ENCODE results near the gene LRRC8B. TPM values are rescaled to one million over a fixed set of nuclear protein-coding genes. Genes with fewer than 3 reads are reported as not detected.
"Not testable (repeated sequence)": the region's sequence is repeated elsewhere in the genome, so short reads cannot be mapped to it uniquely, and the experiment has no call there.

Gene LRRC8B
- total RNA-seq, 6 experiments from 2014 or later: 0.07 to 0.57 (median 0.15) TPM

DNA sequence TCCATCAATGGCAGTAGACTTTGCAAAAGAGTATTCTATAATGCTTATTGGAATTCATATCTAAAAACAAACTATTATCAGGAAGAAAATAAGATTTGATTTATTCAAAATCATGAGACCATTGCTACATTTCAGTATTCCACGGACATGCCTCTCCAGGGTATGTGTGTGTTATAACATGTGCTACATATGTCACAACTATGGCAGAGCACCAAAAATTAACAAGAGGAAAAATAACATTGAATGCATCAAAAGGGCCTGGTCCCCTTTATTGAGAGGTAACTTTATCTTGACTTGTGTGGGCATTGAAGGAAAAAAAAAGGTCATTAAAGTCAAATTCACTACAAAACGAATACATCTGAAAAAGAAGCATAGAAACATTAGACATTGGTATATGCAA is 22.6 kb upstream of the LRRC8B start:
- TF ChIP-seq, protein P1, sequence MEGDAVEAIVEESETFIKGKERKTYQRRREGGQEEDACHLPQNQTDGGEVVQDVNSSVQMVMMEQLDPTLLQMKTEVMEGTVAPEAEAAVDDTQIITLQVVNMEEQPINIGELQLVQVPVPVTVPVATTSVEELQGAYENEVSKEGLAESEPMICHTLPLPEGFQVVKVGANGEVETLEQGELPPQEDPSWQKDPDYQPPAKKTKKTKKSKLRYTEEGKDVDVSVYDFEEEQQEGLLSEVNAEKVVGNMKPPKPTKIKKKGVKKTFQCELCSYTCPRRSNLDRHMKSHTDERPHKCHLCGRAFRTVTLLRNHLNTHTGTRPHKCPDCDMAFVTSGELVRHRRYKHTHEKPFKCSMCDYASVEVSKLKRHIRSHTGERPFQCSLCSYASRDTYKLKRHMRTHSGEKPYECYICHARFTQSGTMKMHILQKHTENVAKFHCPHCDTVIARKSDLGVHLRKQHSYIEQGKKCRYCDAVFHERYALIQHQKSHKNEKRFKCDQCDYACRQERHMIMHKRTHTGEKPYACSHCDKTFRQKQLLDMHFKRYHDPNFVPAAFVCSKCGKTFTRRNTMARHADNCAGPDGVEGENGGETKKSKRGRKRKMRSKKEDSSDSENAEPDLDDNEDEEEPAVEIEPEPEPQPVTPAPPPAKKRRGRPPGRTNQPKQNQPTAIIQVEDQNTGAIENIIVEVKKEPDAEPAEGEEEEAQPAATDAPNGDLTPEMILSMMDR (IDR thresholded peaks at IDR 0.05): no peak
- Mint-ChIP-seq H3K9me3 (no peaks in the 10 kb centered on the region), H3K4me1 (ENCODE audit: low read depth) (no peaks in the 10 kb centered on the region), H3K27me3 (ENCODE audit: insufficient read depth) (no peaks in the 10 kb centered on the region; the same call in 1 of the 2 replicates), H3K27ac (no peak overlapping the region), H3K4me3 (no peak overlapping the region), H3K36me3 (ENCODE audit: low read depth) (no peaks in the 10 kb centered on the region)
- no peak for DNase-seq

DNA sequence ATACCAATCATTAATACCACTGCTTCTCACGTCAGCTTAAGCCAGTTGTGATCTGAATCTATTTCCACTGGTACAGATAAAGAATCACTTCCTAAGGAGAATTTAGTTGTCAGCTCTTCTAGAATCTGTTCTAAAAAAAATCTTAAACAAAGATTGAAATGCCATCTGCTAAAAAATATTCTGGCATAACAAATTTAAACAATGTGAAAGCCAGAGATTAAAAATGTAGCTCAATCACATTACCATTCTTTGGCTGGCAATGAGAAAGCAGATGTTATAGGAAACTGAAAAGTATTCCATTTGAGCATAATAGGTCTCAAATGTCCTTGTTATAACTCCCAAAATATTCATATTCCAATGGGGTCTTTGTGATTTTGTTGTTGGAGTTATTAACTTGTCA is 21.7 kb upstream of the LRRC8B start:
- TF ChIP-seq, protein P1 (IDR thresholded peaks at IDR 0.05): no peak
- Mint-ChIP-seq H3K9me3 (no peaks in the 10 kb centered on the region), H3K36me3 (ENCODE audit: low read depth) (no peaks in the 10 kb centered on the region), H3K4me3 (no peak overlapping the region), H3K4me1 (ENCODE audit: low read depth) (no peaks in the 10 kb centered on the region), H3K27me3 (ENCODE audit: insufficient read depth) (no peaks in the 10 kb centered on the region; the same call in 1 of the 2 replicates), H3K27ac (no peak overlapping the region)
- no peak for DNase-seq

DNA sequence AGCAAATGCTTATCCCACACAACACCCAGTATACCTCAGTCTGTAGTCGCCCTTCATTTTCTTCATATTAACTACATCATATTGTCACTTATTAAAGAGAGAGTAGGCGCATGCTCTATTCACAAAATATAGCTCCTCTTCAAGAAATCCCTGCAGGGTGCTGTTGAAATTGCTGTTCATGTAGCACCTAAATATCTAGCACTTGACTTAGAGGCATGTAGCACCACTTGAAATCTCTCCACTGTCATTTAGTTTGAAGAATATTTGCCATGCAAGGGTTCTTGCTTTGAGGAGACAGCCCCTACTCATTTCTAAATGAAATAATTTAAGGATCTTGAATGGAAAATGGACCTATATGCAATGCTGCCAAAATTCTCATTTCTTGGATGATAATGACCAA is 20.9 kb upstream of the LRRC8B start:
- no peaks in the 10 kb centered on the region for H3K9me3 Mint-ChIP-seq
- no peaks in the 10 kb centered on the region for H3K36me3 Mint-ChIP-seq (ENCODE audit: low read depth)
- H3K4me3 Mint-ChIP-seq: no peak overlapping the region
- H3K27me3 Mint-ChIP-seq (ENCODE audit: insufficient read depth): no peaks in the 10 kb centered on the region; the same call in 1 of the 2 replicates
- H3K27ac Mint-ChIP-seq: no peak overlapping the region
- H3K4me1 Mint-ChIP-seq (ENCODE audit: low read depth): no peaks in the 10 kb centered on the region
- DNase-seq: no peak
- TF ChIP-seq, protein P1 (IDR thresholded peaks at IDR 0.05): no peak

DNA sequence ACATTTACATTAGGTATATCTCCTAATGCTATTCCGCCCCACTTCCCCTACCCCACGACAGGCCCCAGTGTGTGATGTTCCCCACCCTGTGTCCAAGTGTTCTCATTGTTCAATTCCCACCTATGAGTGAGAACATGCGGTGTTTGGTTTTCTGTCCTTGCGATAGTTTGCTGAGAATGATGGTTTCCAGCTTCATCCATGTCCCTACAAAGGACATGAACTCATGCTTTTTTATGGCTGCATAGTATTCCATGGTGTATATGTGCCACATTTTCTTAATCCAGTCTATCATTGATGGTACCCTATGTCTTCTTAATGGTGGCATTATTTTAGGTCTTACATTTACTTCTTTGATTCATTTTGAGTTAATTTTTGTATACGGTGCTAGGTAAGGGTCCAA is 14.6 kb upstream of the LRRC8B start:
- not testable (repeated sequence) for DNase-seq; H3K27ac Mint-ChIP-seq; H3K27me3 Mint-ChIP-seq (ENCODE audit: insufficient read depth); H3K9me3 Mint-ChIP-seq; H3K4me1 Mint-ChIP-seq (ENCODE audit: low read depth); H3K4me3 Mint-ChIP-seq; H3K36me3 Mint-ChIP-seq (ENCODE audit: low read depth)

DNA sequence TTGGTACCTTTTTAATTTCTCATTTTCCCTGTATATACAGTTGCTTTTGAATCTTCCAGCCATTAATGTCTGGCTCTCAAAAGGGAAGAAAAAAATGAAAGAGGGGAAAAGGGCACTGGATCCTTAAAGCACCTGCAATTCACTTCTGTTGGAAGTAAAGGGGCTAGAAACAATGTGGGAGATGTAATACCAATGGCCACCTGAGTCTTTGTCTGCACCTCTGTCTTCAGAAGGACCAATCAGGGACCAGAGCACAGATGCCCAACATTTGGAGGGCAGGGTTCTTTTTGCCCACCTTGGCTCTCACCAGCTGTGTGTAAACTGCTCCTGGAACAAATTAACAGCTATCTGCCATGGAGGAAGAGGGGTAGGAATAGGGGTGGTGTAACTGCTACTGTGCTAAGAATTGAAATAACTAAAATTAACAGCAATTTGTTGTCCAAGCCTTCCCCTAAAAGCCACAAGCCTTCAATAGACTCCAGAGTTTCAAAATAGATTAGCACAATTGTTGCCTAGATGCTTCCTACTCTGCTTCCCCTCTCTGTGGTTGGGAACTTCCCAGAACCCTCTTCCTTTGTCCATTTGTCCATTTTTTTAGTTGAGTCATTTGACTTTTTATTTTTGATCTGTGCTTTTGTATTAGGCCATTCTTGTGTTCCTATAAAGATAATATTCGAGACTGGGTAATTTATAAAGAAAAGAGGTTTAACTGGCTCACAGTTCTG is 11.5 kb upstream of the LRRC8B start:
- Mint-ChIP-seq H3K27ac (no peak overlapping the region), H3K27me3 (ENCODE audit: insufficient read depth) (peaks cover 7% of the 10 kb centered on the region), H3K4me3 (no peak overlapping the region), H3K4me1 (ENCODE audit: low read depth) (peaks cover 9% of the 10 kb centered on the region; the same call in 1 of the 2 replicates), H3K9me3 (no peaks in the 10 kb centered on the region), H3K36me3 (ENCODE audit: low read depth) (no peaks in the 10 kb centered on the region)
- TF ChIP-seq, protein P1 (IDR thresholded peaks at IDR 0.05): no peak
- DNase-seq: no peak

DNA sequence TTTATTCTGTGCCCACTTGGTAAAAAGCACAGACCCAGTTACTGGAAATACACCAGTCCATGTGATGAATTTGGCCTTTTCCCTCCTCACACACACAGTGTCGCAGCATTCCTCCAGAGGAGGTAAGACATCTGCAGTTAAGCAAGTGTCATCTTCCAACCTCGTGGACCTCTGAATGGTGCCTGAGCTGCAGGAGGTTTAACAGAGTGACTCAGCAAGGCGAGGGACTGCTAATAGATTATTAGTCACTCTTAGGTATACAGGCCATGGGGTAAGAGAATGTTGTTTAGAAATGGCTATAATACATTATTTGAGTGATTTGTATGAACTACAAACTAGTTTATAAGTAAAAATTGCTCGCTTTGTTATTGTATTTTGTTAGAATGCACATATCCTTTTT is 8.6 kb upstream of the LRRC8B start:
- peaks cover 7% of the 10 kb centered on the region for H3K27me3 Mint-ChIP-seq (ENCODE audit: insufficient read depth)
- H3K9me3 Mint-ChIP-seq: no peaks in the 10 kb centered on the region
- DNase-seq: peak; percentile 50
- peaks cover 16% of the 10 kb centered on the region for H3K4me1 Mint-ChIP-seq (ENCODE audit: low read depth)
- H3K27ac Mint-ChIP-seq: no peak overlapping the region
- TF ChIP-seq, protein P1 (IDR thresholded peaks at IDR 0.05): no peak
- H3K36me3 Mint-ChIP-seq (ENCODE audit: low read depth): no peaks in the 10 kb centered on the region
- H3K4me3 Mint-ChIP-seq: no peak overlapping the region
